Peyer's patch (tissue), 4 donors: ENCODE data around the gene CMTM6. TPM values are rescaled to one million over a fixed set of nuclear protein-coding genes. Genes with fewer than 3 reads are reported as not detected.

Source experiments
- DNase-seq, 3 donors: peaks; one replicate each; pipeline ENCODE4 v3.0.0-alpha.2; 2017 to 2019
- H3K27ac ChIP-seq, 4 donors: fragments of 200-600 bp; sonication (generic); one replicate each; pipeline ENCODE4 v1.5.1; 2016 to 2019
- H3K27me3 ChIP-seq, 2 donors: fragments of 200-600 bp; sonication (generic); one replicate each; pipeline ENCODE4 v1.5.1; 2019
- H3K36me3 ChIP-seq, 3 donors: fragments of 200-600 bp; sonication (generic); one replicate each; pipeline ENCODE4 v1.5.1; 2016 to 2019
- H3K4me1 ChIP-seq, 4 donors: fragments of 200-600 bp; sonication (generic); one replicate each; pipeline ENCODE4 v1.5.1; 2016 to 2019
- H3K4me3 ChIP-seq, 4 donors: fragments of 200-600 bp; sonication (generic); 1 replicate in 3 of 4; 2 replicates in 1 of 4; pipeline ENCODE4 v1.5.1; 2016 to 2019; ENCODE audit warnings: mild to moderate bottlenecking in 1 of 4
- H3K9me3 ChIP-seq, 4 donors: fragments of 200-600 bp; sonication (generic); one replicate each; pipeline ENCODE4 v1.5.1; 2016 to 2019; ENCODE audit warnings: mild to moderate bottlenecking in 1 of 4
- CTCF ChIP-seq, 6 experiments: fragments of 450-650 bp in 4 of 6; fragments of 200-600 bp in 2 of 6; sonication (generic) in 1 of 6; IDR thresholded peaks; one replicate each; pipeline ENCODE4 v1.5.1; 2017 to 2019; ENCODE audit warnings: antibody characterized with exemption in 6 of 6, mild to moderate bottlenecking in 3 of 6, moderate library complexity in 1 of 6
- POLR2A ChIP-seq, 2 donors: fragments of 450-650 bp; IDR thresholded peaks; one replicate each; pipeline ENCODE4 v1.5.1; 2017; ENCODE audit warnings: antibody characterized with exemption in 2 of 2, mild to moderate bottlenecking in 2 of 2, moderate library complexity in 2 of 2
- total RNA-seq, 4 donors: library from RNA; depleted of rRNA; stranded (reverse); fragments of >200 nt; gene quantifications; one replicate each; pipeline ENCODE4 v1.1.0, GENCODE V29; 2016

Gene CMTM6, protein sequence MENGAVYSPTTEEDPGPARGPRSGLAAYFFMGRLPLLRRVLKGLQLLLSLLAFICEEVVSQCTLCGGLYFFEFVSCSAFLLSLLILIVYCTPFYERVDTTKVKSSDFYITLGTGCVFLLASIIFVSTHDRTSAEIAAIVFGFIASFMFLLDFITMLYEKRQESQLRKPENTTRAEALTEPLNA
- total RNA-seq, result 10 to 100 TPM; 14.9 to 32.8 (median 26.8) TPM

- DNase-seq, result peak; percentile 84 to 92 (median 92)
- H3K27me3 ChIP-seq, result no peaks in the 10 kb centered on the region
- peak within 1 kb of the TSS; percentile 91 to 99 (median 95) for H3K27ac ChIP-seq
- no peak for TF ChIP-seq CTCF (IDR thresholded peaks at IDR 0.05)
- peak; percentile 41 to 48 for TF ChIP-seq POLR2A (IDR thresholded peaks at IDR 0.05)
- no peaks in the 10 kb centered on the region for H3K36me3 ChIP-seq
- H3K4me1 ChIP-seq, result peaks cover 0 to 9% (median 2%) of the 10 kb centered on the region in 4 donors
- peak within 1 kb of the TSS; percentile 74 to 89 (median 82) for H3K4me3 ChIP-seq
- H3K9me3 ChIP-seq, result no peaks in the 10 kb centered on the region
These were observed at the start of gene CMTM6 for GRCh38 chr3:32502118-32502945. Gene CMTM6, minus strand, starts transcription at chr3:32502852. Its CDS starts 107 bp downstream, at chr3:32502745.

- no peak for TF ChIP-seq POLR2A (IDR thresholded peaks at IDR 0.05)
- TF ChIP-seq CTCF (IDR thresholded peaks at IDR 0.05), result no peak
- Histone ChIP-seq H3K36me3 (no peaks in the 10 kb centered on the region), H3K4me1 (no peaks in the 10 kb centered on the region), H3K9me3 (no peaks in the 10 kb centered on the region), H3K27ac (no peak overlapping the region), H3K27me3 (no peaks in the 10 kb centered on the region), H3K4me3 (no peak overlapping the region)
- no peak for DNase-seq
These were observed 49.4 kb upstream of the CMTM6 start for GRCh38 chr3:32552013-32552412.

DNA sequence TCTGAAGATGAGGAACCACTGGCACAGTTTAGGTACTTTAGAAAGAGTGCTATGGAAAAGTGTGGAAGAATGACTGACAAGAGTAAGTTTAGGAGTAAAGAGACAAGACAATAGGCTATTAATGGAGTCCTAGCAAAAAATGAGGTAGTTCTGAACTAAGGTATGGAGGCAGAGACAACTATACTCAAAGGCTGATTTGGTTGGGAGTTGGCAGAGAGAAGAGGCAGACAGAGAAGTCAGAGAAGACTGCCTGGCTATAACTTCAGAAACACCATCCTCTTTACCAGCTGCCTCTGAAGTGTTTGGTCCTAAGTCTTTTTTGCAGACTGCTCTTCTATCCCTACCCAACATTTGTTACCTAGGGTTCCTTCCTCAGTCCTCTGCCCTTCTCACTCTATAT is 48.8 kb upstream of the CMTM6 start:
- Histone ChIP-seq H3K9me3 (no peaks in the 10 kb centered on the region), H3K27ac (no peak overlapping the region), H3K4me1 (no peaks in the 10 kb centered on the region), H3K36me3 (no peaks in the 10 kb centered on the region), H3K27me3 (no peaks in the 10 kb centered on the region), H3K4me3 (no peak overlapping the region)
- no peak for DNase-seq
- no peak for TF ChIP-seq POLR2A (IDR thresholded peaks at IDR 0.05)
- no peak for TF ChIP-seq CTCF (IDR thresholded peaks at IDR 0.05)

GRCh38 chr3:32551087-32551486 is 48.4 kb upstream of the CMTM6 start:
- TF ChIP-seq POLR2A (IDR thresholded peaks at IDR 0.05) (no peak), CTCF (IDR thresholded peaks at IDR 0.05) (no peak)
- no peak for DNase-seq
- Histone ChIP-seq H3K27ac (no peak overlapping the region), H3K9me3 (no peaks in the 10 kb centered on the region), H3K36me3 (no peaks in the 10 kb centered on the region), H3K27me3 (no peaks in the 10 kb centered on the region), H3K4me1 (no peaks in the 10 kb centered on the region), H3K4me3 (no peak overlapping the region)

DNA sequence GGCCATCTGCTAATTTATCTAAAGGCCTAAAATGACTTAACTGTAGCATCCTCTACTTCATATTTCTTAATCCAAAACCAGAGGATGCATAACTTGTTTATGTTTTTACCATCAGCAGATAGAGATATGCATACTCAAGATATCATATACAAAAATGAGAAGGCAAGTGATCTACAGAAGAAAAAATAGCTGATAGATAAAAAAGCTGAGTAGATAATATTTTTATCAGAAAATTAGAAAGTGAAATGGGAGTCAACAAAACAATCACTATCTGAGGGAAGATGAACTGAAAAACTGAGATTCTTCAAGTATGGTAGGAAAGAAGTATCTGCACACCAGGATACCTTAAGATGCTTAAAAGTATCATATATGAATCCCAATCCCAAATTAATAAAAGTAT is 42.7 kb upstream of the CMTM6 start:
- Histone ChIP-seq H3K36me3 (peaks cover 0 to 7% (median 0%) of the 10 kb centered on the region in 3 donors), H3K4me3 (no peak overlapping the region), H3K27ac (no peak overlapping the region), H3K27me3 (no peaks in the 10 kb centered on the region), H3K9me3 (no peaks in the 10 kb centered on the region), H3K4me1 (no peaks in the 10 kb centered on the region)
- TF ChIP-seq POLR2A (IDR thresholded peaks at IDR 0.05) (no peak), CTCF (IDR thresholded peaks at IDR 0.05) (no peak)
- DNase-seq, result no peak
